MCF 10A (cell line): ENCODE data around the gene EP400. TPM values are rescaled to one million over a fixed set of nuclear protein-coding genes. Genes with fewer than 3 reads are reported as not detected.

Experiments
- BruUV-seq: library from RNA; stranded (reverse); fragments of 400-500 nt; replicated peaks from 2 replicates; lab custom pipeline; 2021; lab: Mats Ljungman, UMichigan
- CTCF ChIA-PET: fragments of 300-600 bp; sonication (Branson Sonifier 250); formaldehyde crosslinking; extraction: SDS; loops from one replicate; lab custom pipeline; 2021; ENCODE audit warnings: antibody characterized with exemption, inconsistent platforms; lab: Yijun Ruan, JAX
- POLR2A ChIA-PET: fragments of 300-600, 350-650 bp; sonication (Branson Sonifier 250); formaldehyde crosslinking; extraction: SDS; loops from one replicate; lab custom pipeline; 2020; ENCODE audit warnings: antibody characterized with exemption, inconsistent platforms; lab: Yijun Ruan, JAX
- DNase-seq: peaks from one replicate; pipeline ENCODE4 v3.0.0-alpha.2; 2018; ENCODE audit not compliant: unreplicated experiment
- H3K27ac Mint-ChIP-seq: one replicate; pipeline ENCODE4 v1.8.0; 2022; ENCODE audit warnings: mild to moderate bottlenecking, low read depth, mixed read lengths; ENCODE audit not compliant: unreplicated experiment
- H3K27me3 Mint-ChIP-seq: one replicate; pipeline ENCODE4 v1.8.0; 2022; ENCODE audit warnings: mixed read lengths; ENCODE audit not compliant: insufficient read depth, unreplicated experiment
- H3K36me3 Mint-ChIP-seq: one replicate; pipeline ENCODE4 v1.8.0; 2022; ENCODE audit warnings: mild to moderate bottlenecking, moderate library complexity, mixed read lengths; ENCODE audit not compliant: insufficient read depth, unreplicated experiment
- H3K4me1 Mint-ChIP-seq: one replicate; pipeline ENCODE4 v1.8.0; 2022; ENCODE audit warnings: mixed read lengths; ENCODE audit not compliant: insufficient read depth, unreplicated experiment
- H3K4me3 Mint-ChIP-seq: one replicate; pipeline ENCODE4 v1.8.0; 2022; ENCODE audit warnings: mild to moderate bottlenecking, moderate library complexity, mixed read lengths; ENCODE audit not compliant: unreplicated experiment
- H3K9me3 Mint-ChIP-seq: one replicate; pipeline ENCODE4 v1.8.0; 2022; ENCODE audit warnings: mixed read lengths; ENCODE audit not compliant: unreplicated experiment
- intact Hi-C: fragments of 100-400 bp; cut with micrococcal nuclease; formaldehyde crosslinking; loops from 2 replicates; pipeline ENCODE4 v1.14.1; 2022
- total RNA-seq: library from RNA; stranded (reverse); gene quantifications from 2 replicates; pipeline ENCODE4 v1.2.3, GENCODE V29; 2022
- TF ChIP-seq, protein P1 (sequence below): fragments of 200-600 bp; IDR thresholded peaks from one replicate; pipeline ENCODE4 v1.8.0; 2022; ENCODE audit warnings: antibody characterized with exemption, mild to moderate bottlenecking; ENCODE audit not compliant: unreplicated experiment

The EP400 gene
- total RNA-seq, 1 experiment from 2014 or later = 52.4 TPM

DNA sequence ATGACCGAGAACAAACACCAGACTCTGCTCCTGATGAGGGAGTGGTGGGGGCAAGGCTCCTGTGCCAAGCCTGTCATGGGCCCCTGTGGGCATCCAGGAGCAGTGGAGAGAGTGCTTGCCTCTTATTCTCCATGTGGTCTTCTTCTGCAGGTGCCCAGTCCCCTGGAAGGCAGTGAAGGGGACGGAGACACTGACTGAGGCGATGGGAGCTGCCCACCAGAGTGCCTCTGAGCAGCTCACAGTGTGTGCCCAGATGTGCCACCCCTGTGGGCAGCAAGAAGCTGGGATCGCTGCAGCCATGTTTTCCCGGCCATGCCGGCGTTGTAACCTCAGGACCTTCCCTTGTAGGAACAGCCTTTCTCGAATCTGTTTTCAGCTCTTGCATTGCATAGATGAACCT, 6.4 kb upstream of the EP400 start:
- no peaks in the 10 kb centered on the region for H3K9me3 Mint-ChIP-seq
- TF ChIP-seq, protein P1, sequence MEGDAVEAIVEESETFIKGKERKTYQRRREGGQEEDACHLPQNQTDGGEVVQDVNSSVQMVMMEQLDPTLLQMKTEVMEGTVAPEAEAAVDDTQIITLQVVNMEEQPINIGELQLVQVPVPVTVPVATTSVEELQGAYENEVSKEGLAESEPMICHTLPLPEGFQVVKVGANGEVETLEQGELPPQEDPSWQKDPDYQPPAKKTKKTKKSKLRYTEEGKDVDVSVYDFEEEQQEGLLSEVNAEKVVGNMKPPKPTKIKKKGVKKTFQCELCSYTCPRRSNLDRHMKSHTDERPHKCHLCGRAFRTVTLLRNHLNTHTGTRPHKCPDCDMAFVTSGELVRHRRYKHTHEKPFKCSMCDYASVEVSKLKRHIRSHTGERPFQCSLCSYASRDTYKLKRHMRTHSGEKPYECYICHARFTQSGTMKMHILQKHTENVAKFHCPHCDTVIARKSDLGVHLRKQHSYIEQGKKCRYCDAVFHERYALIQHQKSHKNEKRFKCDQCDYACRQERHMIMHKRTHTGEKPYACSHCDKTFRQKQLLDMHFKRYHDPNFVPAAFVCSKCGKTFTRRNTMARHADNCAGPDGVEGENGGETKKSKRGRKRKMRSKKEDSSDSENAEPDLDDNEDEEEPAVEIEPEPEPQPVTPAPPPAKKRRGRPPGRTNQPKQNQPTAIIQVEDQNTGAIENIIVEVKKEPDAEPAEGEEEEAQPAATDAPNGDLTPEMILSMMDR = no peak
- no peak for DNase-seq
- BruUV-seq = no TSS peak
- ChIA-PET POLR2A (interaction anchor here (0.7 kb wide), 1 partner anchor 14 kb away, joined by 3 read pairs; no protein-coding TSS in a partner anchor), CTCF (no interaction called here)
- intact Hi-C loops = no loop called here
- H3K36me3 Mint-ChIP-seq = peaks cover 47% of the 10 kb centered on the region
- H3K4me3 Mint-ChIP-seq = no peak overlapping the region
- H3K4me1 Mint-ChIP-seq = peaks cover 12% of the 10 kb centered on the region
- no peaks in the 10 kb centered on the region for H3K27me3 Mint-ChIP-seq
- H3K27ac Mint-ChIP-seq = no peak overlapping the region

DNA sequence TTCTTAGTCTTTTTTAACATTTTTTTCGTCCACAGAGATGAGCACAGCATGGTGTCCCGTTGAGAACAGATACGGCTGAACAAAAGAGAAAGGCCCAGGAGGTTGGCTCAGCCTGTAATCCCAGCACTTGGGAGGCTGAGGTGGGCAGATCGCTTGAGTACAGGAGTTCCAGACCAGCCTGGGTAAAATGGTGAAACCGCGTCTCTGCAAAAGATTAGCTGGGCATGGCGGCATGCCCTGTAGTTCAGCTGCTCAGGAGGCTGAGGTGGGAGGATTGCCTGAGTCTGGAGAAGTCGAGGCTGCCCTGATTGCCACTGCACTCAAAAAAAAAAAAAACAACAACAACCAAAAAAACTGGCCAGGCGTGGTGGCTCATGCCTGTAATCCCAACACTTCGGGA, 5.9 kb upstream of the EP400 start:
- TF ChIP-seq, protein P1 = no peak
- no peak overlapping the region for H3K27ac Mint-ChIP-seq
- BruUV-seq = no TSS peak
- H3K4me1 Mint-ChIP-seq = peaks cover 12% of the 10 kb centered on the region
- H3K4me3 Mint-ChIP-seq = no peak overlapping the region
- no peaks in the 10 kb centered on the region for H3K9me3 Mint-ChIP-seq
- peaks cover 47% of the 10 kb centered on the region for H3K36me3 Mint-ChIP-seq
- H3K27me3 Mint-ChIP-seq = no peaks in the 10 kb centered on the region
- DNase-seq = no peak
- ChIA-PET CTCF (no interaction called here), POLR2A (interaction anchor here (0.7 kb wide), 1 partner anchor 14 kb away, joined by 3 read pairs; no protein-coding TSS in a partner anchor)
- intact Hi-C loops = no loop called here

DNA sequence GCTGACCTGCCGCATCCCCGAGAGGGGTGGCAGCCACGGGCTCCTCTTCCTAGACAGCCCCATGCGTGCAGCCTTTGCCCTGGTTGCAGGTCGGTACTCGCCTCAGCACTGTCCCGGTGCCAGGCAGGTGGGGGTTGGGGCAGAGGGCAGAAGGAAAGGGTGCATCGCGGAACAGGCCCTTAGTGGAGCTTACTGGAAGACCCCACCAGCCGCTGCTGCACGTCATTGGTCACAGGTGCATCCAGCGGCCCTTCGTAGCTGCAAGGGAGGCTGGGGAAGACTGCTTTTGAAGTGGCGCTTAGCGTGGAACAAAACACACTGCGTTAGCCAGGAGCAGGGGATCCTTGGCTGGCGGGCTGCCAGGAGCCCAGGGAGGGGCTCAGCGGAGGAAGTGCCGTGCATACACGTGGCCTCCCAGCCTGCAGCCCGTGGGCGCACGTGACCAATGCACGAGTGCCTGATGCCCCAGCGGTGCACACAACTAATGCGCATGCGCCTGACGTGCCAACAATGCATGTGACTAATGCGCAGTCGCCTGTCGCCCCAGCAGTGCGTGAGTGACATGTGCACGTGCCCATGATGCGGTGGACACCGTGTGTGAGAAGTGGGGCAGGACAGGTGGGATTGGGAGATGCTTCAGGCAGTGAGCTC, 5.0 kb upstream of the EP400 start:
- peaks cover 10% of the 10 kb centered on the region for H3K4me1 Mint-ChIP-seq
- H3K4me3 Mint-ChIP-seq = no peak overlapping the region
- no TSS peak for BruUV-seq
- H3K9me3 Mint-ChIP-seq = no peaks in the 10 kb centered on the region
- H3K36me3 Mint-ChIP-seq = peaks cover 47% of the 10 kb centered on the region
- POLR2A ChIA-PET = no interaction called here
- intact Hi-C loops = no loop called here
- TF ChIP-seq, protein P1 = no peak
- DNase-seq = no peak
- no peaks in the 10 kb centered on the region for H3K27me3 Mint-ChIP-seq
- no peak overlapping the region for H3K27ac Mint-ChIP-seq
- CTCF ChIA-PET = interaction anchor here (0.9 kb wide), 1 partner anchor 14 kb away, joined by 4 read pairs; no protein-coding TSS in a partner anchor

DNA sequence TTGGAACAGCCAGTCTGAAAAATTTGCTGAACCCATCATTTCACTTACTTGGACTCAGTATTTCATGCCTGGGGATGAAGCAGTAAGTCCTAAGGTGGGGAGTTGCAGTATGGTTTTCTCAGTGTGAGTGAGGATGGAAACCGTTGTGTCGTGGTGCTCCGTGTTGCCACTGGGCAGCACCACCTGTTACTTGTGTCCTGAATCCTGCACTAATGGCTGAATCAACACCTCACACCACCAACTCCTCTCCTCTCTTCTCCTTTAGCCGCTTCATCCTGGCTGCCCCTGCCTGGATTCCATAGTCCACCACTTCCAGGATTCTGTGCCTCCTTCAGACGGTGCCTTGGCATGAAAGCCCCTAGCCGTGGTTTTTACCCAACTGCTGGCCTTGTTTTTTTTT, 3.0 kb upstream of the EP400 start:
- ChIA-PET CTCF (interaction anchor here (0.9 kb wide), 1 partner anchor 111 kb away, joined by 4 read pairs; no protein-coding TSS in a partner anchor), POLR2A (interaction anchor here (0.6 kb wide), 1 partner anchor 12 kb away, joined by 3 read pairs; no protein-coding TSS in a partner anchor)
- DNase-seq = no peak
- intact Hi-C loops = no loop called here
- no peaks in the 10 kb centered on the region for H3K4me1 Mint-ChIP-seq
- peaks cover 28% of the 10 kb centered on the region for H3K36me3 Mint-ChIP-seq
- H3K27me3 Mint-ChIP-seq = no peaks in the 10 kb centered on the region
- no peak overlapping the region for H3K27ac Mint-ChIP-seq
- TF ChIP-seq, protein P1 = no peak
- no peak overlapping the region for H3K4me3 Mint-ChIP-seq
- H3K9me3 Mint-ChIP-seq = no peaks in the 10 kb centered on the region
- BruUV-seq = no TSS peak
